HepG2 (cell line): Measurements from ENCODE around the gene NECTIN2. TPM values are rescaled to one million over a fixed set of nuclear protein-coding genes. Genes with fewer than 3 reads are reported as not detected.

Experiments used
- ARNTL ChIP-seq: sonication (generic); formaldehyde crosslinking; IDR thresholded peaks from 2 replicates; pipeline ENCODE4 v1.4.0; 2020; ENCODE audit warnings: mild to moderate bottlenecking, missing genetic modification reagents
- BHLHE40 ChIP-seq: IDR thresholded peaks from 2 replicates; pipeline ENCODE4 v1.6.1; 2011; ENCODE audit warnings: low read length, improper control_type of control experiment
- CENPT ChIP-seq: sonication (generic); formaldehyde crosslinking; IDR thresholded peaks from 2 replicates; pipeline ENCODE4 v1.8.0; 2022; ENCODE audit warnings: low read depth, mild to moderate bottlenecking, moderate library complexity, missing genetic modification reagents
- ESRRA ChIP-seq: sonication (generic); formaldehyde crosslinking; IDR thresholded peaks from 2 replicates; pipeline ENCODE4 v1.5.1; 2020; ENCODE audit warnings: mild to moderate bottlenecking, low read depth, missing genetic modification reagents
- FIP1L1 ChIP-seq: fragments of 200-400 bp; formaldehyde crosslinking; IDR thresholded peaks from 2 replicates; pipeline ENCODE4 v1.6.1; 2018; ENCODE audit warnings: low read depth, mild to moderate bottlenecking, low read length, moderate library complexity, borderline replicate concordance; ENCODE audit not compliant: insufficient read depth
- FOSL2 ChIP-seq: sonication (generic); formaldehyde crosslinking; IDR thresholded peaks from 2 replicates; pipeline ENCODE4 v1.4.0; 2020; ENCODE audit warnings: missing genetic modification reagents
- GLI4 ChIP-seq: sonication (generic); formaldehyde crosslinking; IDR thresholded peaks from 2 replicates; pipeline ENCODE4 v1.5.1; 2020; ENCODE audit warnings: missing genetic modification reagents, mild to moderate bottlenecking, moderate library complexity, borderline replicate concordance
- KLF12 ChIP-seq: sonication (generic); formaldehyde crosslinking; IDR thresholded peaks from 2 replicates; pipeline ENCODE4 v1.4.0; 2020; ENCODE audit warnings: missing genetic modification reagents, borderline replicate concordance
- MATR3 ChIP-seq: sonication (generic); formaldehyde crosslinking; IDR thresholded peaks from 2 replicates; pipeline ENCODE4 v1.4.0; 2020; ENCODE audit warnings: missing genetic modification reagents
- MYNN ChIP-seq: sonication (generic); formaldehyde crosslinking; IDR thresholded peaks from 2 replicates; pipeline ENCODE4 v1.4.0; 2020; ENCODE audit warnings: mild to moderate bottlenecking, low read depth, missing genetic modification reagents
- PCBP2 ChIP-seq: fragments of 200-400 bp; formaldehyde crosslinking; optimal IDR thresholded peaks from 2 replicates; pipeline ENCODE3; 2018; ENCODE audit warnings: low read length, low read depth; ENCODE audit not compliant: poor library complexity, severe bottlenecking
- SMC3 ChIP-seq: IDR thresholded peaks from 2 replicates; pipeline ENCODE4 v1.6.1; 2011; ENCODE audit warnings: low read length, improper control_type of control experiment
- SP5 ChIP-seq: IDR thresholded peaks from 2 replicates; pipeline ENCODE4 v1.6.1; 2016; ENCODE audit warnings: low read depth, borderline replicate concordance
- ZMYM3 ChIP-seq: sonication (generic); formaldehyde crosslinking; IDR thresholded peaks from 2 replicates; pipeline ENCODE4 v1.5.1; 2020; ENCODE audit warnings: mild to moderate bottlenecking, missing genetic modification reagents
- ZNF335 ChIP-seq: sonication (generic); formaldehyde crosslinking; IDR thresholded peaks from 2 replicates; pipeline ENCODE4 v1.4.0; 2020; ENCODE audit warnings: missing genetic modification reagents
- ZNF496 ChIP-seq: sonication (generic); formaldehyde crosslinking; IDR thresholded peaks from 2 replicates; pipeline ENCODE4 v1.8.1; 2023; ENCODE audit warnings: mild to moderate bottlenecking, moderate library complexity, missing genetic modification reagents; ENCODE audit not compliant: insufficient replicate concordance
- ZNF615 ChIP-seq: sonication (generic); formaldehyde crosslinking; IDR thresholded peaks from 2 replicates; pipeline ENCODE4 v1.5.0; 2020; ENCODE audit warnings: mild to moderate bottlenecking, missing genetic modification reagents, borderline replicate concordance
- ZNF7 ChIP-seq: IDR thresholded peaks from 2 replicates; pipeline ENCODE4 v1.6.1; 2016; ENCODE audit warnings: missing biosample characterization, missing genetic modification reagents
- polyA plus RNA-seq, 8 experiments: library from polyadenylated mRNA; depleted of rRNA in 3 of 8; stranded (reverse) in 7 of 8; unstranded in 1 of 8; fragments of >200 nt; fragmentation: Illumina TruSeq in 4 of 8; extraction: Trizol in 4 of 8; gene quantifications; 2 replicates each; pipeline versions ENCODE4 v1.2.1 to v1.2.3, GENCODE V29; 2011 to 2016; ENCODE audit warnings: low read depth in 4 of 8, missing spikeins in 1 of 8, mixed read lengths in 1 of 8; ENCODE audit not compliant: insufficient read depth in 1 of 8
- total RNA-seq, 5 experiments: library from RNA; depleted of rRNA; stranded (reverse); fragments of >200 nt; fragmentation: Illumina TruSeq; extraction: Trizol; gene quantifications; 2 replicates each; pipeline ENCODE4 v1.2.3, GENCODE V29; 2016; ENCODE audit warnings: low read depth in 1 of 5
- TF ChIP-seq, protein P1 (sequence below), 2 experiments: fragments of 450-650 bp in 1 of 2; sonication (generic) in 1 of 2; formaldehyde crosslinking; IDR thresholded peaks; 2 replicates each; pipeline versions ENCODE4 v1.5.0 to v1.8.0; 2020 to 2022; ENCODE audit warnings: mild to moderate bottlenecking in 1 of 2, missing genetic modification reagents in 1 of 2
- TF ChIP-seq, protein P2 (sequence below): sonication (generic); formaldehyde crosslinking; IDR thresholded peaks from 2 replicates; pipeline ENCODE4 v1.4.0; 2020; ENCODE audit warnings: low read depth, mild to moderate bottlenecking, missing genetic modification reagents
- TF ChIP-seq, protein P3 (sequence below): sonication (generic); formaldehyde crosslinking; IDR thresholded peaks from 2 replicates; pipeline ENCODE4 v1.8.0; 2022; ENCODE audit warnings: missing genetic modification reagents, mild to moderate bottlenecking, inconsistent platforms, borderline replicate concordance
- TF ChIP-seq, protein P4 (sequence below): sonication (generic); formaldehyde crosslinking; IDR thresholded peaks from 2 replicates; pipeline ENCODE4 v1.5.0; 2020; ENCODE audit warnings: missing genetic modification reagents, mild to moderate bottlenecking, borderline replicate concordance

The NECTIN2 gene
- total and polyA plus RNA-seq, 2 of the 13 experiments (the other 11 are each of a cell fraction or from before 2014, with no cell fraction given) = 75.4 to 114 TPM

DNA sequence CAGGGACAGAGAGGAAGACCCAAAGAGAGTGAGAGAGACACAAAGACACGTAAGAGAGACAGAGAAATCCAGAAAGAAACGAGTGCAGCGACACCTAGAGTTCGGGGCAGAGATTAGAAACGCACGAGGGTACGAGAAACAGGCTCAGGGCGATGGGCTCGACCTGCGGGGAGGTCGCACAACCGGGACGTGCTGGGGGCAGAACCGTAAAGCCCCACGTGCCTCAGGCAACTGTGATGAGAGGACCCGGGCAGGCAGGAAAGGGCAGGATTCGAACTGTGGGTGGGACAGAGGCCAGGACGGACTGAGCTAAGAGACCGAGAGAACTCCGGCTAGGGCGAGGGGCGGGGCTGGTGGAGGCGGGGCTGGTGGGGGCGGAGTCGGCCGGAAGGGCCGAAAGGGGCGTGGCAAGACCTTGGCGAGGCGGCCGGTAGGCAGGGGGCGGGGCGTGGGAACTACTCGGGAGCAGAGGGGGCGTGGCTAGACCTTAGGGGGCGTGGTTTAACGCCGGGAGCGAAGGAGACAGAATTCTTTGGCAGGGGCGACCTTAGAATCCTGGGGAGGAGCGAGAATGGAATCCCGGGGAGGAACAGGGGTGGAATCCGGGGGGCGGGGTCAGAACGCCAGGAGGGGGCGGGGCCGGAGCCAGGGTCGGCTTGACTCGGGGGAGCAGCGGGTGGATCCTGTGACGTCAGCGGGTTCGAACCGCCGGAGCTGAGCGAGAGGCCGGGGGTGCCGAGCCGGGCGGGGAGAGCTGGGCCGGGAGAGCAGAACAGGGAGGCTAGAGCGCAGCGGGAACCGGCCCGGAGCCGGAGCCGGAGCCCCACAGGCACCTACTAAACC is at the start of gene NECTIN2 (continued):
- TF ChIP-seq GLI4 (CRISPR knock-in tag) = no peak
- no peak for TF ChIP-seq MYNN (CRISPR knock-in tag)
- TF ChIP-seq ZMYM3 (CRISPR knock-in tag) = peak; percentile 79
- no peak for TF ChIP-seq ZNF496 (CRISPR knock-in tag)
- no peak for TF ChIP-seq ZNF7 (CRISPR knock-in tag)
- TF ChIP-seq, protein P1, sequence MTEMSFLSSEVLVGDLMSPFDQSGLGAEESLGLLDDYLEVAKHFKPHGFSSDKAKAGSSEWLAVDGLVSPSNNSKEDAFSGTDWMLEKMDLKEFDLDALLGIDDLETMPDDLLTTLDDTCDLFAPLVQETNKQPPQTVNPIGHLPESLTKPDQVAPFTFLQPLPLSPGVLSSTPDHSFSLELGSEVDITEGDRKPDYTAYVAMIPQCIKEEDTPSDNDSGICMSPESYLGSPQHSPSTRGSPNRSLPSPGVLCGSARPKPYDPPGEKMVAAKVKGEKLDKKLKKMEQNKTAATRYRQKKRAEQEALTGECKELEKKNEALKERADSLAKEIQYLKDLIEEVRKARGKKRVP (CRISPR knock-in tag; IDR thresholded peaks at IDR 0.05) = peak in 1 of 2 experiments; percentile 60; a peak in 2 of 4 replicates
- TF ChIP-seq, protein P2, sequence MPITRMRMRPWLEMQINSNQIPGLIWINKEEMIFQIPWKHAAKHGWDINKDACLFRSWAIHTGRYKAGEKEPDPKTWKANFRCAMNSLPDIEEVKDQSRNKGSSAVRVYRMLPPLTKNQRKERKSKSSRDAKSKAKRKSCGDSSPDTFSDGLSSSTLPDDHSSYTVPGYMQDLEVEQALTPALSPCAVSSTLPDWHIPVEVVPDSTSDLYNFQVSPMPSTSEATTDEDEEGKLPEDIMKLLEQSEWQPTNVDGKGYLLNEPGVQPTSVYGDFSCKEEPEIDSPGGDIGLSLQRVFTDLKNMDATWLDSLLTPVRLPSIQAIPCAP (CRISPR knock-in tag) = no peak
- TF ChIP-seq ESRRA = no peak
- no peak for TF ChIP-seq CENPT (CRISPR knock-in tag)
- peak; percentile 47 for TF ChIP-seq SMC3
- 0 out of 2 replicates have a peak, but pooled peaks have one; percentile 54 for TF ChIP-seq ZNF335
- TF ChIP-seq PCBP2 = no peak
- TF ChIP-seq FOSL2 (CRISPR knock-in tag) = 0 out of 2 replicates have a peak, but pooled peaks have one; percentile 22
- TF ChIP-seq KLF12 (CRISPR knock-in tag) = no peak
- no peak for TF ChIP-seq ZNF615 (CRISPR knock-in tag)
- TF ChIP-seq FIP1L1 = no peak
- TF ChIP-seq SP5 (CRISPR knock-in tag) = peak; percentile 9; the same call in 1 of the 2 replicates
- TF ChIP-seq BHLHE40 = peak; percentile 44
- no peak for TF ChIP-seq MATR3 (CRISPR knock-in tag)
- 0 out of 2 replicates have a peak, but pooled peaks have one; percentile 19 for TF ChIP-seq ARNTL (CRISPR knock-in tag)
- TF ChIP-seq, protein P3, sequence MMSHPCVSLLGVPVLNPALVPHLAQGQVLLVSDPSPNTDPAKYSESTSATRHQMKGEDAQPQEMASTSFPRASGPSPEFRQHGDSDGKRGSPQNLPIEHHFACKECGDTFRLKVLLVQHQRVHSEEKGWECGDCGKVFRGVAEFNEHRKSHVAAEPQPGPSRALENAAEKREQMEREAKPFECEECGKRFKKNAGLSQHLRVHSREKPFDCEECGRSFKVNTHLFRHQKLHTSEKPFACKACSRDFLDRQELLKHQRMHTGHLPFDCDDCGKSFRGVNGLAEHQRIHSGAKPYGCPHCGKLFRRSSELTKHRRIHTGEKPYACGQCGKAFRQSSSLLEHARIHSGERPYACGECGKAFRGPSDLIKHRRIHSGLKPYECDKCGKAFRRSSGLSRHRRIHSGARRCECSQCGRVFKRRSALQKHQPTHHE (CRISPR knock-in tag) = no peak
- TF ChIP-seq, protein P4, sequence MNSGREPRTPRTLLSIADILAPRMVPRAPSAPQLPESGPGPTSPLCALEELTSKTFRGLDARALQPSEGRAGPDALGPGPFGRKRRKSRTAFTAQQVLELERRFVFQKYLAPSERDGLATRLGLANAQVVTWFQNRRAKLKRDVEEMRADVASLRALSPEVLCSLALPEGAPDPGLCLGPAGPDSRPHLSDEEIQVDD (CRISPR knock-in tag) = no peak
